HEK293 (cell line): ENCODE results near the gene CFAP45.

Experiments used
- CTCF ChIA-PET: fragments of 350-600 bp; formaldehyde crosslinking; extraction: SDS; loops from one replicate; lab custom pipeline; 2021; ENCODE audit warnings: antibody characterized with exemption; lab: Yijun Ruan, JAX
- POLR2A ChIA-PET: fragments of 300-600 bp; formaldehyde crosslinking; extraction: SDS; loops from one replicate; lab custom pipeline; 2020; ENCODE audit warnings: antibody characterized with exemption, inconsistent platforms; lab: Yijun Ruan, JAX
- H3K27ac ChIP-seq: fragments of 200-500 bp; sonication (Bioruptor generic); 2 replicates; pipeline ENCODE4 v1.5.1; 2014; ENCODE audit warnings: low read depth, low read length, control low read depth, inconsistent platforms; ENCODE audit errors: extremely low read depth
- H3K36me3 ChIP-seq, 2 experiments: fragments of 200-500 bp in 1 of 2; sonication (Bioruptor generic) in 1 of 2; 1 replicate in 1 of 2; 2 replicates in 1 of 2; pipeline ENCODE4 v1.5.1; 2014 to 2017; ENCODE audit warnings: inconsistent platforms in 2 of 2, low read length in 2 of 2; ENCODE audit not compliant: control insufficient read depth in 2 of 2, insufficient read depth in 1 of 2
- H3K4me1 ChIP-seq: fragments of 200-500 bp; sonication (Bioruptor generic); 2 replicates; pipeline ENCODE4 v1.5.1; 2014; ENCODE audit warnings: mild to moderate bottlenecking, low read length, inconsistent platforms; ENCODE audit not compliant: control insufficient read depth, insufficient read depth
- H3K4me3 ChIP-seq: 2 replicates; pipeline ENCODE4 v1.5.1; 2011; ENCODE audit warnings: low read depth, mild to moderate bottlenecking, control low read depth, low read length, moderate library complexity
- H3K9me3 ChIP-seq: fragments of 200-500 bp; sonication (Bioruptor generic); 2 replicates; pipeline ENCODE4 v1.5.1; 2014; ENCODE audit warnings: low read depth, low read length, inconsistent platforms; ENCODE audit not compliant: control insufficient read depth, insufficient read depth
- GLIS1 ChIP-seq: fragments of 450-650 bp; formaldehyde crosslinking; IDR thresholded peaks from 2 replicates; pipeline ENCODE4 v1.5.1; 2016; ENCODE audit warnings: missing biosample characterization, missing genetic modification characterization
- KLF1 ChIP-seq: fragments of 450-650 bp; formaldehyde crosslinking; IDR thresholded peaks from 2 replicates; pipeline ENCODE4 v1.5.1; 2016; ENCODE audit warnings: missing biosample characterization, missing genetic modification characterization
- KLF10 ChIP-seq: fragments of 450-650 bp; IDR thresholded peaks from 2 replicates; pipeline ENCODE4 v1.5.1; 2018; ENCODE audit warnings: missing biosample characterization, mild to moderate bottlenecking, missing genetic modification characterization
- MEIS1 ChIP-seq: sonication (generic); formaldehyde crosslinking; IDR thresholded peaks from 2 replicates; pipeline ENCODE4 v1.8.1; 2022; ENCODE audit warnings: missing genetic modification reagents, mild to moderate bottlenecking, borderline replicate concordance
- RBAK ChIP-seq: fragments of 450-650 bp; formaldehyde crosslinking; IDR thresholded peaks from 2 replicates; pipeline ENCODE4 v1.5.1; 2016; ENCODE audit warnings: missing biosample characterization, missing genetic modification characterization
- ZNF112 ChIP-seq: fragments of 450-650 bp; formaldehyde crosslinking; IDR thresholded peaks from 2 replicates; pipeline ENCODE4 v1.5.0; 2017; ENCODE audit warnings: missing biosample characterization, missing genetic modification characterization
- ZNF132 ChIP-seq: fragments of 450-650 bp; formaldehyde crosslinking; IDR thresholded peaks from 2 replicates; pipeline ENCODE4 v1.5.1; 2017; ENCODE audit warnings: missing biosample characterization, missing genetic modification characterization, borderline replicate concordance
- ZNF211 ChIP-seq: fragments of 450-650 bp; formaldehyde crosslinking; IDR thresholded peaks from 2 replicates; pipeline ENCODE4 v1.5.1; 2016; ENCODE audit warnings: low read depth, missing biosample characterization, missing genetic modification characterization
- ZNF266 ChIP-seq: fragments of 450-650 bp; formaldehyde crosslinking; IDR thresholded peaks from 2 replicates; pipeline ENCODE4 v1.5.1; 2016; ENCODE audit warnings: missing biosample characterization, missing genetic modification characterization, low read depth
- ZNF324 ChIP-seq: fragments of 450-650 bp; formaldehyde crosslinking; IDR thresholded peaks from 2 replicates; pipeline ENCODE4 v1.5.1; 2016; ENCODE audit warnings: missing biosample characterization, missing genetic modification characterization
- ZNF341 ChIP-seq: fragments of 450-650 bp; formaldehyde crosslinking; IDR thresholded peaks from 2 replicates; pipeline ENCODE4; 2016; ENCODE audit warnings: low read depth, missing biosample characterization, missing genetic modification characterization
- ZNF350 ChIP-seq: fragments of 450-650 bp; formaldehyde crosslinking; IDR thresholded peaks from 2 replicates; pipeline ENCODE4 v1.5.0; 2017; ENCODE audit warnings: missing biosample characterization, mild to moderate bottlenecking, missing genetic modification characterization
- ZNF48 ChIP-seq: fragments of 450-650 bp; formaldehyde crosslinking; IDR thresholded peaks from 2 replicates; pipeline ENCODE4 v1.5.1; 2016; ENCODE audit warnings: missing biosample characterization, missing genetic modification characterization
- ZNF510 ChIP-seq: fragments of 450-650 bp; formaldehyde crosslinking; IDR thresholded peaks from 2 replicates; pipeline ENCODE4 v1.5.1; 2018; ENCODE audit warnings: mild to moderate bottlenecking, missing genetic modification characterization, missing biosample characterization; ENCODE audit not compliant: insufficient replicate concordance
- ZNF529 ChIP-seq: fragments of 450-650 bp; formaldehyde crosslinking; IDR thresholded peaks from 2 replicates; pipeline ENCODE4 v1.5.1; 2017; ENCODE audit warnings: missing genetic modification characterization, missing biosample characterization; ENCODE audit not compliant: insufficient replicate concordance
- ZNF548 ChIP-seq: fragments of 450-650 bp; formaldehyde crosslinking; IDR thresholded peaks from 2 replicates; pipeline ENCODE4 v1.5.1; 2016; ENCODE audit warnings: missing biosample characterization, missing genetic modification characterization
- ZNF654 ChIP-seq: fragments of 450-650 bp; formaldehyde crosslinking; IDR thresholded peaks from 2 replicates; pipeline ENCODE4 v1.5.1; 2016; ENCODE audit warnings: low read depth, missing biosample characterization, missing genetic modification characterization
- ZNF701 ChIP-seq: fragments of 450-650 bp; formaldehyde crosslinking; IDR thresholded peaks from 2 replicates; pipeline ENCODE4 v1.5.1; 2016; ENCODE audit warnings: missing biosample characterization, missing genetic modification characterization
- ZNF76 ChIP-seq: fragments of 450-650 bp; formaldehyde crosslinking; IDR thresholded peaks from 2 replicates; pipeline ENCODE4; 2016; ENCODE audit warnings: low read depth, missing biosample characterization, missing genetic modification characterization, borderline replicate concordance
- ZNF777 ChIP-seq: fragments of 450-650 bp; formaldehyde crosslinking; IDR thresholded peaks from 2 replicates; pipeline ENCODE4 v1.5.1; 2017; ENCODE audit warnings: missing biosample characterization, missing genetic modification characterization, borderline replicate concordance
- TF ChIP-seq, protein P1 (sequence below): fragments of 450-650 bp; formaldehyde crosslinking; IDR thresholded peaks from 2 replicates; pipeline ENCODE4 v1.5.1; 2016; ENCODE audit warnings: missing biosample characterization, missing genetic modification characterization
- TF ChIP-seq, protein P2 (sequence below): fragments of 450-650 bp; formaldehyde crosslinking; IDR thresholded peaks from 2 replicates; pipeline ENCODE4 v1.5.1; 2016; ENCODE audit warnings: missing biosample characterization, missing genetic modification characterization, low read depth
- TF ChIP-seq, protein P3 (sequence below): fragments of 450-650 bp; formaldehyde crosslinking; IDR thresholded peaks from 2 replicates; pipeline ENCODE4 v1.5.1; 2016; ENCODE audit warnings: missing biosample characterization, missing genetic modification characterization
- TF ChIP-seq, protein P4 (sequence below): fragments of 450-650 bp; formaldehyde crosslinking; optimal IDR thresholded peaks from 2 replicates; pipeline ENCODE3; 2016; ENCODE audit warnings: missing biosample characterization, mild to moderate bottlenecking, missing genetic modification characterization
- TF ChIP-seq, protein P5 (sequence below): fragments of 450-650 bp; formaldehyde crosslinking; IDR thresholded peaks from 2 replicates; pipeline ENCODE4 v1.5.1; 2017; ENCODE audit warnings: missing biosample characterization, mild to moderate bottlenecking, missing genetic modification characterization, moderate library complexity
- TF ChIP-seq, protein P6 (sequence below): fragments of 450-650 bp; formaldehyde crosslinking; IDR thresholded peaks from 2 replicates; pipeline ENCODE4 v1.5.1; 2016; ENCODE audit warnings: missing biosample characterization, missing genetic modification characterization
- TF ChIP-seq, protein P7 (sequence below): fragments of 450-650 bp; formaldehyde crosslinking; IDR thresholded peaks from 2 replicates; pipeline ENCODE4 v1.5.1; 2016; ENCODE audit warnings: missing biosample characterization, missing genetic modification characterization, borderline replicate concordance

Gene CFAP45

DNA sequence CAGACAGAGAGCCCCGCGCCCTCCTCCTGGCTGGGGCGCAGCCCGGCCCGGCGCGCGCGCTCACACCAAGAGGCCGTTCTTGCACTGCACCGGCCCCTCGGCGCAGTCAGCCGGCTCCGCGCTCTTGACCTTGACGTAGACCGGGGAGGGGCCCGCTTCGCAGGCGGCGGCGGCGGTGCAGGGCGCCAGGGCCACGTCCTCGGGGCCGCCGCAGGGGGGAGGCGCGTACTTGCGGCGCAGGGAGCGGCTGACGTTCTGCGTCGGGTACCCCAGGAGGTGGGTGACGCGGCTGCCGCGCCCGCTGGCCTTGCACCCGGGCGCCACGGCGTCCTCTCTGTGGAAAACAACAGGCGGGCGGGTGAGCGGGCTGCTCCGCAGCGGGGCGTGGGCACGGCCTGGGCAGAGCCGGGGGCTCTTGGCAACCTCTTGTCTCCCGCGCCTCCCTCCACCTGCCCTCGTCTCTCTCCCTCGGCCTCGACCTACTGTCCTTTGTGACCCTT is 45.2 kb downstream of the CFAP45 start:
- H3K27ac ChIP-seq, result no peak overlapping the region; the same call in 1 of the 2 replicates
- POLR2A ChIA-PET, result interaction anchor here (1.3 kb wide), 1 partner anchor 27 kb away, joined by 5 read pairs; no protein-coding TSS in a partner anchor
- 0 out of 2 replicates have a peak, but pooled peaks cover 4% of the 10 kb centered on the region for H3K4me1 ChIP-seq
- no peaks in the 10 kb centered on the region for H3K36me3 ChIP-seq
- H3K4me3 ChIP-seq, result peak overlapping the region; percentile 30
- H3K9me3 ChIP-seq, result no peaks in the 10 kb centered on the region
- CTCF ChIA-PET, result interaction anchor here (0.7 to 1.6 kb wide), 3 partner anchors 19 to 56 kb away, joined by 3 to 5 read pairs (median 3); no protein-coding TSS in a partner anchor
- TF ChIP-seq ZNF350 (tag by site-specific recombination), result no peak
- TF ChIP-seq ZNF701 (tag by site-specific recombination), result no peak
- TF ChIP-seq, protein P1, sequence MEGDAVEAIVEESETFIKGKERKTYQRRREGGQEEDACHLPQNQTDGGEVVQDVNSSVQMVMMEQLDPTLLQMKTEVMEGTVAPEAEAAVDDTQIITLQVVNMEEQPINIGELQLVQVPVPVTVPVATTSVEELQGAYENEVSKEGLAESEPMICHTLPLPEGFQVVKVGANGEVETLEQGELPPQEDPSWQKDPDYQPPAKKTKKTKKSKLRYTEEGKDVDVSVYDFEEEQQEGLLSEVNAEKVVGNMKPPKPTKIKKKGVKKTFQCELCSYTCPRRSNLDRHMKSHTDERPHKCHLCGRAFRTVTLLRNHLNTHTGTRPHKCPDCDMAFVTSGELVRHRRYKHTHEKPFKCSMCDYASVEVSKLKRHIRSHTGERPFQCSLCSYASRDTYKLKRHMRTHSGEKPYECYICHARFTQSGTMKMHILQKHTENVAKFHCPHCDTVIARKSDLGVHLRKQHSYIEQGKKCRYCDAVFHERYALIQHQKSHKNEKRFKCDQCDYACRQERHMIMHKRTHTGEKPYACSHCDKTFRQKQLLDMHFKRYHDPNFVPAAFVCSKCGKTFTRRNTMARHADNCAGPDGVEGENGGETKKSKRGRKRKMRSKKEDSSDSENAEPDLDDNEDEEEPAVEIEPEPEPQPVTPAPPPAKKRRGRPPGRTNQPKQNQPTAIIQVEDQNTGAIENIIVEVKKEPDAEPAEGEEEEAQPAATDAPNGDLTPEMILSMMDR (tag by site-specific recombination), result no peak; the same call in 1 of the 2 replicates
- TF ChIP-seq ZNF76 (tag by site-specific recombination), result no peak
- peak; percentile 28; the same call in 1 of the 2 replicates for TF ChIP-seq KLF1 (tag by site-specific recombination)
- TF ChIP-seq, protein P2, sequence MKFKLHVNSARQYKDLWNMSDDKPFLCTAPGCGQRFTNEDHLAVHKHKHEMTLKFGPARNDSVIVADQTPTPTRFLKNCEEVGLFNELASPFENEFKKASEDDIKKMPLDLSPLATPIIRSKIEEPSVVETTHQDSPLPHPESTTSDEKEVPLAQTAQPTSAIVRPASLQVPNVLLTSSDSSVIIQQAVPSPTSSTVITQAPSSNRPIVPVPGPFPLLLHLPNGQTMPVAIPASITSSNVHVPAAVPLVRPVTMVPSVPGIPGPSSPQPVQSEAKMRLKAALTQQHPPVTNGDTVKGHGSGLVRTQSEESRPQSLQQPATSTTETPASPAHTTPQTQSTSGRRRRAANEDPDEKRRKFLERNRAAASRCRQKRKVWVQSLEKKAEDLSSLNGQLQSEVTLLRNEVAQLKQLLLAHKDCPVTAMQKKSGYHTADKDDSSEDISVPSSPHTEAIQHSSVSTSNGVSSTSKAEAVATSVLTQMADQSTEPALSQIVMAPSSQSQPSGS (tag by site-specific recombination), result no peak
- TF ChIP-seq, protein P3, sequence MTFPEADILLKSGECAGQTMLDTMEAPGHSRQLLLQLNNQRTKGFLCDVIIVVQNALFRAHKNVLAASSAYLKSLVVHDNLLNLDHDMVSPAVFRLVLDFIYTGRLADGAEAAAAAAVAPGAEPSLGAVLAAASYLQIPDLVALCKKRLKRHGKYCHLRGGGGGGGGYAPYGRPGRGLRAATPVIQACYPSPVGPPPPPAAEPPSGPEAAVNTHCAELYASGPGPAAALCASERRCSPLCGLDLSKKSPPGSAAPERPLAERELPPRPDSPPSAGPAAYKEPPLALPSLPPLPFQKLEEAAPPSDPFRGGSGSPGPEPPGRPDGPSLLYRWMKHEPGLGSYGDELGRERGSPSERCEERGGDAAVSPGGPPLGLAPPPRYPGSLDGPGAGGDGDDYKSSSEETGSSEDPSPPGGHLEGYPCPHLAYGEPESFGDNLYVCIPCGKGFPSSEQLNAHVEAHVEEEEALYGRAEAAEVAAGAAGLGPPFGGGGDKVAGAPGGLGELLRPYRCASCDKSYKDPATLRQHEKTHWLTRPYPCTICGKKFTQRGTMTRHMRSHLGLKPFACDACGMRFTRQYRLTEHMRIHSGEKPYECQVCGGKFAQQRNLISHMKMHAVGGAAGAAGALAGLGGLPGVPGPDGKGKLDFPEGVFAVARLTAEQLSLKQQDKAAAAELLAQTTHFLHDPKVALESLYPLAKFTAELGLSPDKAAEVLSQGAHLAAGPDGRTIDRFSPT (tag by site-specific recombination), result peak; percentile 81
- TF ChIP-seq, protein P4, sequence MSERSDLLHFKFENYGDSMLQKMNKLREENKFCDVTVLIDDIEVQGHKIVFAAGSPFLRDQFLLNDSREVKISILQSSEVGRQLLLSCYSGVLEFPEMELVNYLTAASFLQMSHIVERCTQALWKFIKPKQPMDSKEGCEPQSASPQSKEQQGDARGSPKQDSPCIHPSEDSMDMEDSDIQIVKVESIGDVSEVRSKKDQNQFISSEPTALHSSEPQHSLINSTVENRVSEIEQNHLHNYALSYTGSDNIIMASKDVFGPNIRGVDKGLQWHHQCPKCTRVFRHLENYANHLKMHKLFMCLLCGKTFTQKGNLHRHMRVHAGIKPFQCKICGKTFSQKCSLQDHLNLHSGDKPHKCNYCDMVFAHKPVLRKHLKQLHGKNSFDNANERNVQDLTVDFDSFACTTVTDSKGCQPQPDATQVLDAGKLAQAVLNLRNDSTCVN, result peak; percentile 88
- no peak for TF ChIP-seq ZNF211 (tag by site-specific recombination)
- TF ChIP-seq ZNF266 (tag by site-specific recombination), result no peak
- TF ChIP-seq, protein P5, sequence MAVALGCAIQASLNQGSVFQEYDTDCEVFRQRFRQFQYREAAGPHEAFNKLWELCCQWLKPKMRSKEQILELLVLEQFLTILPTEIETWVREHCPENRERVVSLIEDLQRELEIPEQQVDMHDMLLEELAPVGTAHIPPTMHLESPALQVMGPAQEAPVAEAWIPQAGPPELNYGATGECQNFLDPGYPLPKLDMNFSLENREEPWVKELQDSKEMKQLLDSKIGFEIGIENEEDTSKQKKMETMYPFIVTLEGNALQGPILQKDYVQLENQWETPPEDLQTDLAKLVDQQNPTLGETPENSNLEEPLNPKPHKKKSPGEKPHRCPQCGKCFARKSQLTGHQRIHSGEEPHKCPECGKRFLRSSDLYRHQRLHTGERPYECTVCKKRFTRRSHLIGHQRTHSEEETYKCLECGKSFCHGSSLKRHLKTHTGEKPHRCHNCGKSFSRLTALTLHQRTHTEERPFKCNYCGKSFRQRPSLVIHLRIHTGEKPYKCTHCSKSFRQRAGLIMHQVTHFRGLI, result no peak
- TF ChIP-seq, protein P6, sequence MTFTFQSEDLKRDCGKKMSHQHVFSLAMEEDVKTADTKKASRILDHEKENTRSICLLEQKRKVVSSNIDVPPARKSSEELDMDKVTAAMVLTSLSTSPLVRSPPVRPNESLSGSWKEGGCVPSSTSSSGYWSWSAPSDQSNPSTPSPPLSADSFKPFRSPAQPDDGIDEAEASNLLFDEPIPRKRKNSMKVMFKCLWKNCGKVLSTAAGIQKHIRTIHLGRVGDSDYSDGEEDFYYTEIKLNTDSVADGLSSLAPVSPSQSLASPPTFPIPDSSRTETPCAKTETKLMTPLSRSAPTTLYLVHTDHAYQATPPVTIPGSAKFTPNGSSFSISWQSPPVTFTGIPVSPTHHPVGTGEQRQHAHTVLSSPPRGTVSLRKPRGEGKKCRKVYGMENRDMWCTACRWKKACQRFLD (tag by site-specific recombination), result no peak
- TF ChIP-seq ZNF654 (tag by site-specific recombination), result no peak
- TF ChIP-seq, protein P7, sequence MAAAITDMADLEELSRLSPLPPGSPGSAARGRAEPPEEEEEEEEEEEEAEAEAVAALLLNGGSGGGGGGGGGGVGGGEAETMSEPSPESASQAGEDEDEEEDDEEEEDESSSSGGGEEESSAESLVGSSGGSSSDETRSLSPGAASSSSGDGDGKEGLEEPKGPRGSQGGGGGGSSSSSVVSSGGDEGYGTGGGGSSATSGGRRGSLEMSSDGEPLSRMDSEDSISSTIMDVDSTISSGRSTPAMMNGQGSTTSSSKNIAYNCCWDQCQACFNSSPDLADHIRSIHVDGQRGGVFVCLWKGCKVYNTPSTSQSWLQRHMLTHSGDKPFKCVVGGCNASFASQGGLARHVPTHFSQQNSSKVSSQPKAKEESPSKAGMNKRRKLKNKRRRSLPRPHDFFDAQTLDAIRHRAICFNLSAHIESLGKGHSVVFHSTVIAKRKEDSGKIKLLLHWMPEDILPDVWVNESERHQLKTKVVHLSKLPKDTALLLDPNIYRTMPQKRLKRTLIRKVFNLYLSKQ (tag by site-specific recombination), result no peak
- TF ChIP-seq RBAK (tag by site-specific recombination), result no peak
- TF ChIP-seq GLIS1 (tag by site-specific recombination), result peak; percentile 87
- TF ChIP-seq MEIS1 (CRISPR knock-in tag), result no peak
- no peak for TF ChIP-seq ZNF324 (tag by site-specific recombination)
- TF ChIP-seq ZNF529 (tag by site-specific recombination), result no peak
- TF ChIP-seq ZNF341 (tag by site-specific recombination), result peak; percentile 78
- no peak for TF ChIP-seq ZNF132
- no peak for TF ChIP-seq KLF10 (tag by site-specific recombination)
- no peak for TF ChIP-seq ZNF112 (tag by site-specific recombination)
- no peak for TF ChIP-seq ZNF48 (tag by site-specific recombination)
- TF ChIP-seq ZNF777, result no peak
- TF ChIP-seq ZNF548, result no peak
- TF ChIP-seq ZNF510 (tag by site-specific recombination), result no peak
